HUDEP-2 (cell line): ENCODE results near the gene SART3.
A peak's percentile ranks its signal among the peaks of the same experiment; 100 is the strongest.
"Not testable (repeated sequence)": the region's sequence is repeated elsewhere in the genome, so short reads cannot be mapped to it uniquely, and the experiment has no call there.

Experiments used
- DNase-seq, 76 experiments: peaks; one replicate each; lab custom pipeline; 2025; ENCODE audit not compliant: unreplicated experiment in 76 of 76; lab: John Stamatoyannopoulos, UW

SART3 gene

GRCh38 chr12:108498136-108498535 lies 62.8 kb downstream of the SART3 start:
- DNase-seq, result no peak

GRCh38 chr12:108495823-108496579 lies 65.0 kb downstream of the SART3 start:
- no peak for DNase-seq

- DNase-seq, result peak in 40 of 76 experiments; percentile 1 to 57 (median 23)
Observed at GRCh38 chr12:108495054-108495453, 65.9 kb downstream of the SART3 start.

GRCh38 chr12:108491256-108491655 lies 69.7 kb downstream of the SART3 start:
- no peak for DNase-seq

- DNase-seq, result not testable (repeated sequence)
Observed at GRCh38 chr12:108487029-108487428, 73.9 kb downstream of the SART3 start.

DNA sequence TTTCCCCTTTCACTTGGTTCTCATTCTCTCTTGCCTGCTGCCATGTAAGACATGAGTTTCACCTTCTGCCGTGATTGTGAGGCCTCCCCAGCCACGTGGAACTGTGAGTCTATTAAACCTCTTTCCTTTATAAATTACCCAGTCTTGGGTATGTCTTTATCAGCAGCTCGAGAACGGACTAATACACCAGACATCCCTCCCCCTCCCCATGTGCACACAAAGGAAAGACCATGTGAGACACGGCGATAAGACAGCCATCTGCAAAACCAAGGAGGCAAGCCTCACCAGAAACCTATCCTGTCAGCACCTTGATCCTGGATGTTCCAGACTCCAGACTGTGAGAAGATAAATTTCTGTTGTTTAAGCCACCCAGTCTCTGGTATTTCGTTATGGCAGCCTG lies 75.6 kb downstream of the SART3 start:
- DNase-seq, result not testable (repeated sequence)

DNA sequence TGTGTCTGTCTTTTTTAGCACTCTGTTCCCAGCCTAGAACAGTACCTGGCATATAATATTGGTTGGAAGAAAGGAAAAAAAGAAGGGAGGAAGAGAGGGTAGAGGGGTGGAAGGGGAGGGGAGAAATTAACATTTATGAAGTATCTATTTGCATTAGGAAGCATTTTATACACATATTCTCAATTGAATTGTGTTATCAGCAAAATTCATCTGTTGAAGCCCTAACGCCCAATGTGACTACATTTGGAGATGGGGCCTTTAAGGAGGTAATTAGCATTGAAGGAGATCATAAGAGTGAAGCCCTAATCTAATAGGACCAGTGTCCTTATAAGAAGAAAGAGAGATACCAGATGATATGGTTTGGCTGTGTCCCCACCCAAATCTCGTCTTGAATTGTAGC lies 76.1 kb downstream of the SART3 start:
- no peak for DNase-seq

- no peak for DNase-seq
Observed at GRCh38 chr12:108484431-108484830, 76.5 kb downstream of the SART3 start.

GRCh38 chr12:108483213-108484059 lies 77.5 kb downstream of the SART3 start:
- DNase-seq, result no peak

- no peak for DNase-seq
Observed at GRCh38 chr12:108482717-108483212, 78.2 kb downstream of the SART3 start.

DNA sequence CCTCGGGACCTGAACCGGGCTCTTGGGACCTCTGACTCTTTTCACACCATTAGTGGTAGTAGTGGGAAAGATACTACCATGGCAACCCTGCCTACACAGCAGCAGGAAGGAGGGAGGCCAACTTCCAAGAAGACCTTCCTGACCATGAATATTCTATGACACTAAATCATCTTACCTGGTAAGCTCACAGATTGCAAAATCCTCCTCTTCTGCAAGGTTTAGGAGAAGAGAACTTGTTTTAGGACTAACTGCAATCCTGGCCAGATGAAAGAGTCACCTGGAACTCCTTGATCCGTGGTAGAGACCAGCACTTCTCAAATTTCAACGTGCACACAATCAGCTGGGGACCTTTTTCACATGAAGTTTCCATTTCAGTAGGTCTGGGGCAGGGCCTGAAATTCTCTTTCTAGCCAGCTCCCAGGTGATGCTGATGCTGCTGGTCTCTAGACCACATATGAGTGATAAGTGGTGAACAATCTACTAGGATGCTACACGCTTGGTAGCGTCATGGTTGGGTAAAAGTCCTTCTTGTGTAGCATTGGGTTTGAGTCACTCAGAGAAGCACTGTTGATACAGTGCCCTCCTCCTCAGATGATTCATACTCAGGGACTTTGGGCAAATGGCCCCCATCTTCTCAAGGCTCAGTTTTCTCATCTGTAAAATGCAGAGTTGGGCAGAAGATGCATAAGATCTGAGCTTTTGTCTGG lies 81.5 kb downstream of the SART3 start:
- DNase-seq, result no peak

GRCh38 chr12:108478611-108479206 lies 82.3 kb downstream of the SART3 start:
- DNase-seq, result no peak

DNA sequence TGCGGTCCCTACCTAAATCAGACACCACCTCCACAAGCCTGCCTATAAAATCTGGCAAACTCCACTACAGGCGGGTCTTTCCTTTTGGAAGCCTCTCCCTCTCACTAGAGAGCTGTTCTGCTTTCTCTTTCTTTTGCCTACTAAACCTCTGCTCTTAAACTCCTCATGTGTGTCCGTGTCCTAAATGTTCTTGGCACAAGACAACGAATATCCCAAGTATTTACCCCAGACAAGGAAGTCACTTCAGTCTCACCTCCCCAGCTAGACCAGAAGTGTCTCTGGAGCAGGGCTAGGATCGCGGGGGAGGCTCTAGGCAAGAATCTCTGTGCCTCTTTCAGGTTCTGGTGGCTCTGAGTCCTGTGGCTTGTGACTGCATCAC lies 83.1 kb downstream of the SART3 start:
- peak in 1 of 76 experiments; percentile 1 for DNase-seq

DNA sequence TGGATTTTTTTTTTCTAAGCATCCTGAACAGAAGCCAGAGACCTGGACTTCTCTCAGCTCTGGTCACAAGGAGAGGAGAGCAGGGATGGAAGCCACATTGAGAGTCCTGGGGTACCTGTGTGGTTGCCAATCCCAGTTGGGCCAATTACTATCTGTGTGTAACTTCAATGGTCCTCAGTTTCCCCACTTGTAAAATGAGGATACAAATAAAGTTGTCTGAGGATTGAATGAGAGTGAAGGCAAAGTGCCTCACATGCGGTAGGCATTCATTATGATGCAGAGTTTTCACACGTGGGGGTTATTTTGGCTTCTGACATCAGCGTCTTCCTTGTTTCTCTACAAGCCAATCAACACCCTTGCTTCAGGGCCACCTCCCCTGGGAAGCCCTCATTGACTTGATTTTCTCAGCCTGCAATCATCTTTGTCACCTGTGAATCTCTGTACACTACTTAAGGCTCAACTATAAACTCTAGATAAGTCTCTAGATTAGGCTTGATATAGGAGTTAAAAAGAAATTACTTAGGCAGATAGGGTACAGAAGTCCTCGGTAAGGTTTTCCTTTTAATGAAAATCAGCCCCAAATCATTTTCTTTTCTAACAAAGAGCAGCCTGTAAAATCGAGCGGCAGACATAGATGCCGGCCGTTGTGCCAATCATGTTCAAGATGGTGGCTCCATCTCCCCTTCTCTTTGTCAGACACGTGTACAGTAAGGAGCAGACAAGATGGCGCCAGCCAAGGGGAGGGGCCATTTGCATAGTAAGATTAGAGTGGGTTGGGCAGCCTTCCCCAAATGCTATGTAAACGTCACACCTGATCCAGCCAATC lies 83.7 kb downstream of the SART3 start:
- DNase-seq, result no peak

DNA sequence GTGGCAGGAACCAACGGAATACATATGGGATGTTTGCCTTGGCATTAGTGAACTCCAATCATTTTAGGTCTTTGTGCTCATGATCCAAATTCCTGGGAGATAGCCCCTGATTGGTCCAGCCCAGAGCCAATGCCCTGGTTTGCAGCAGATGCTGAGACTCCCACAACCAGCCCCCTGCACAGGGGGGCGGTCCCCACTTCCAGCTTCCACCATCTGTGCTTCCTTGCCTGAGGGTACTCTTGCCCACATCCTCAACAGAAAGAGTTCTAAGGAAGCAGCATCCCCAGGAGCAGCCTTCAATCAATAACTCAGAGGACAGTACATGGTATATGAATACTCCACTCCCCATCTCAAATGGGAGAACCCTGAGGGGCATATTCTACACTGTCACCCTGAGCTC lies 85.6 kb downstream of the SART3 start:
- DNase-seq, result no peak

GRCh38 chr12:108473400-108474055 lies 87.4 kb downstream of the SART3 start:
- DNase-seq, result no peak
